H1 (cell line): ENCODE data around the gene GTPBP1. TPM values are rescaled to one million over a fixed set of nuclear protein-coding genes. Genes with fewer than 3 reads are reported as not detected.

Experiments used
- TAF1 ChIP-seq: IDR thresholded peaks from 2 replicates; pipeline ENCODE4 v1.6.1; 2011; ENCODE audit warnings: mild to moderate bottlenecking, low read depth, low read length
- polyA plus RNA-seq, 7 experiments: library from polyadenylated mRNA; depleted of rRNA in 3 of 7; stranded (reverse) in 5 of 7; unstranded in 2 of 7; fragments of >200 nt in 5 of 7; fragments of 200-250 nt in 2 of 7; gene quantifications; 1 replicate in 5 of 7; 2 replicates in 1 of 7; 4 replicates in 1 of 7; pipeline versions ENCODE4 v1.2.1 to v1.2.3, GENCODE V29; 2011 to 2013; ENCODE audit warnings: missing spikeins in 2 of 7, mixed read lengths in 2 of 7
- total RNA-seq: library from RNA; stranded (reverse); fragmentation: NEBNext Ultra II Directional; extraction: Animal tissue kit (Norgen Biotek cat#: 25700); gene quantifications from 2 replicates; pipeline ENCODE4 v1.2.1, GENCODE V29; 2021

Gene GTPBP1
- total and polyA plus RNA-seq, 2 of the 8 experiments (the other 6 are each of a cell fraction or from before 2014, with no cell fraction given), result 53.1 to 91.8 TPM

GRCh38 chr22:38755155-38755910 is 49.6 kb downstream of the GTPBP1 start (continued):
- peak; percentile 19; the same call in 1 of the 2 replicates for TF ChIP-seq TAF1
